H1 (cell line): Measurements from ENCODE around the gene FAM136A.

Experiments used
- EGR1 ChIP-seq: IDR thresholded peaks from 2 replicates; pipeline ENCODE4 v1.6.1; 2011; ENCODE audit warnings: low read depth, low read length, borderline replicate concordance
- EP300 ChIP-seq, 2 experiments: IDR thresholded peaks; 1 replicate in 1 of 2; 2 replicates in 1 of 2; pipeline ENCODE4 v1.6.1; 2011 to 2012; ENCODE audit warnings: low read depth in 2 of 2, low read length in 2 of 2, mild to moderate bottlenecking in 2 of 2, borderline replicate concordance in 1 of 2, inconsistent platforms in 1 of 2, moderate library complexity in 1 of 2
- JUN ChIP-seq: IDR thresholded peaks from 2 replicates; pipeline ENCODE4 v1.6.1; 2011; ENCODE audit warnings: low read depth, mild to moderate bottlenecking, improper control_type of control experiment, low read length
- KDM5A ChIP-seq: fragments of 200-600 bp; IDR thresholded peaks from 2 replicates; pipeline ENCODE4 v1.7.1; 2012; ENCODE audit warnings: mild to moderate bottlenecking, low read length, inconsistent platforms, mixed read lengths
- NRF1 ChIP-seq: IDR thresholded peaks from 2 replicates; pipeline ENCODE4 v1.6.1; 2011; ENCODE audit warnings: mild to moderate bottlenecking, low read depth, low read length, improper control_type of control experiment
- POLR2A ChIP-seq, 2 experiments: IDR thresholded peaks; 1 replicate in 1 of 2; 2 replicates in 1 of 2; pipeline ENCODE4 v1.6.1; 2011; ENCODE audit warnings: low read depth in 2 of 2, low read length in 2 of 2, mild to moderate bottlenecking in 2 of 2; ENCODE audit errors: control extremely low read depth in 1 of 2
- RFX5 ChIP-seq: IDR thresholded peaks from 2 replicates; pipeline ENCODE4 v1.6.1; 2011; ENCODE audit warnings: low read depth, low read length, improper control_type of control experiment, borderline replicate concordance
- TEAD4 ChIP-seq: IDR thresholded peaks from 2 replicates; pipeline ENCODE4 v1.6.1; 2012; ENCODE audit warnings: low read depth, low read length, inconsistent platforms, mixed read lengths
- TF ChIP-seq, protein P1 (sequence below), 3 experiments: IDR thresholded peaks; 1 replicate in 2 of 3; 2 replicates in 1 of 3; pipeline versions ENCODE4 v1.5.1 to v1.6.1; 2011; ENCODE audit warnings: low read length in 3 of 3, mild to moderate bottlenecking in 3 of 3, inconsistent platforms in 2 of 3, low read depth in 1 of 3, moderate library complexity in 1 of 3; ENCODE audit not compliant: insufficient read depth in 1 of 3; ENCODE audit errors: control extremely low read depth in 1 of 3
- TF ChIP-seq, protein P2 (sequence below): IDR thresholded peaks from 2 replicates; pipeline ENCODE4 v1.6.1; 2012; ENCODE audit warnings: inconsistent platforms

DNA sequence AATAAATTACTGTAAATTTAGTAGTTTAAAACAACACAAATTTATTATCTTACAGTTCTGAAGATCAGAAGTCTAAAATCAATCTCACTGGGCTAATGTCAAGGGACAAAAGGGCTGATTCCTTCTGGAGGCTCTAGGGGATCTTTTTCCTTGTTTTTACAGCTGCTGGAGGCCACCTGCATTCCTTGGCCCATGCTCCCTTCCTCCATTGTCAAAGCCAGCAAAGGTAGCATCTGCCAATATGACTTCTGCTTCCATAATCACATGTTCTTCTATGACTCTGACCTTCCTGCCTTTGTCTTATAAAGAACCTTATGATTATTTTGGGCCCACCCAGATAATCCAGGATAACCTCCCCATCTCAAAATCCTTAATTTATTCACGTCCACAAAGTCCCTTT lies 46.0 kb upstream of the FAM136A start:
- TF ChIP-seq TEAD4 (no peak), RFX5 (no peak), JUN (no peak), EGR1 (no peak), NRF1 (no peak), EP300 (IDR thresholded peaks at IDR 0.05; ENCODE audit: borderline replicate concordance in 1 of 2, low read depth in 2 of 2, low read length in 2 of 2) (no peak), KDM5A (no peak), POLR2A (IDR thresholded peaks at IDR 0.05; ENCODE audit: control extremely low read depth in 1 of 2, low read depth in 2 of 2, low read length in 2 of 2) (no peak)
- TF ChIP-seq, protein P1, sequence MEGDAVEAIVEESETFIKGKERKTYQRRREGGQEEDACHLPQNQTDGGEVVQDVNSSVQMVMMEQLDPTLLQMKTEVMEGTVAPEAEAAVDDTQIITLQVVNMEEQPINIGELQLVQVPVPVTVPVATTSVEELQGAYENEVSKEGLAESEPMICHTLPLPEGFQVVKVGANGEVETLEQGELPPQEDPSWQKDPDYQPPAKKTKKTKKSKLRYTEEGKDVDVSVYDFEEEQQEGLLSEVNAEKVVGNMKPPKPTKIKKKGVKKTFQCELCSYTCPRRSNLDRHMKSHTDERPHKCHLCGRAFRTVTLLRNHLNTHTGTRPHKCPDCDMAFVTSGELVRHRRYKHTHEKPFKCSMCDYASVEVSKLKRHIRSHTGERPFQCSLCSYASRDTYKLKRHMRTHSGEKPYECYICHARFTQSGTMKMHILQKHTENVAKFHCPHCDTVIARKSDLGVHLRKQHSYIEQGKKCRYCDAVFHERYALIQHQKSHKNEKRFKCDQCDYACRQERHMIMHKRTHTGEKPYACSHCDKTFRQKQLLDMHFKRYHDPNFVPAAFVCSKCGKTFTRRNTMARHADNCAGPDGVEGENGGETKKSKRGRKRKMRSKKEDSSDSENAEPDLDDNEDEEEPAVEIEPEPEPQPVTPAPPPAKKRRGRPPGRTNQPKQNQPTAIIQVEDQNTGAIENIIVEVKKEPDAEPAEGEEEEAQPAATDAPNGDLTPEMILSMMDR (IDR thresholded peaks at IDR 0.05; ENCODE audit: control extremely low read depth in 1 of 3, insufficient read depth in 1 of 3, low read depth in 1 of 3, low read length in 3 of 3), result no peak
- TF ChIP-seq, protein P2, sequence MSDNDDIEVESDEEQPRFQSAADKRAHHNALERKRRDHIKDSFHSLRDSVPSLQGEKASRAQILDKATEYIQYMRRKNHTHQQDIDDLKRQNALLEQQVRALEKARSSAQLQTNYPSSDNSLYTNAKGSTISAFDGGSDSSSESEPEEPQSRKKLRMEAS, result no peak
